ENCODE measurements around the gene LDHD.

The LDHD gene

GRCh38 chr16:75081179-75081859 is 35.3 kb downstream of the LDHD start:
- no peak overlapping the region for H3K4me3 ChIP-seq (ENCODE audit: control insufficient read depth, low read depth, low read length)
- TF ChIP-seq CTCF (conservative IDR thresholded peaks at IDR 0.05; ENCODE audit: control insufficient read depth, insufficient read depth, low read depth, low read length) = no peak
- no peak for DNase-seq (ENCODE audit: low read depth)

GRCh38 chr16:75080205-75081029 is 36.2 kb downstream of the LDHD start:
- no peak for TF ChIP-seq CTCF (conservative IDR thresholded peaks at IDR 0.05; ENCODE audit: control insufficient read depth, insufficient read depth, low read depth, low read length)
- H3K4me3 ChIP-seq (ENCODE audit: control insufficient read depth, low read depth, low read length) = no peak overlapping the region
- DNase-seq (ENCODE audit: low read depth) = peak; percentile 69

- no peak for DNase-seq (ENCODE audit: low read depth)
- no peak for TF ChIP-seq CTCF (conservative IDR thresholded peaks at IDR 0.05; ENCODE audit: control insufficient read depth, insufficient read depth, low read depth, low read length)
- no peak overlapping the region for H3K4me3 ChIP-seq (ENCODE audit: control insufficient read depth, low read depth, low read length)
Observed at GRCh38 chr16:75079346-75079926, 37.1 kb downstream of the LDHD start.

GRCh38 chr16:75078886-75079285 is 37.7 kb downstream of the LDHD start:
- no peak overlapping the region for H3K4me3 ChIP-seq (ENCODE audit: control insufficient read depth, low read depth, low read length)
- no peak for DNase-seq (ENCODE audit: low read depth)
- TF ChIP-seq CTCF (conservative IDR thresholded peaks at IDR 0.05; ENCODE audit: control insufficient read depth, insufficient read depth, low read depth, low read length) = no peak

- H3K4me3 ChIP-seq (ENCODE audit: control insufficient read depth, low read depth, low read length) = no peak overlapping the region
- no peak for DNase-seq (ENCODE audit: low read depth)
- no peak for TF ChIP-seq CTCF (conservative IDR thresholded peaks at IDR 0.05; ENCODE audit: control insufficient read depth, insufficient read depth, low read depth, low read length)
Observed at GRCh38 chr16:75075688-75076268, 40.8 kb downstream of the LDHD start.

GRCh38 chr16:75074920-75075687 is 41.5 kb downstream of the LDHD start:
- DNase-seq (ENCODE audit: low read depth) = no peak
- TF ChIP-seq CTCF (conservative IDR thresholded peaks at IDR 0.05; ENCODE audit: control insufficient read depth, insufficient read depth, low read depth, low read length) = no peak
- no peak overlapping the region for H3K4me3 ChIP-seq (ENCODE audit: control insufficient read depth, low read depth, low read length)
